Measurements from ENCODE around the gene MPHOSPH9. TPM values are rescaled to one million over a fixed set of nuclear protein-coding genes. Genes with fewer than 3 reads are reported as not detected.
"Not testable (repeated sequence)": the region's sequence is repeated elsewhere in the genome, so short reads cannot be mapped to it uniquely, and the experiment has no call there.

Gene MPHOSPH9
- polyA plus RNA-seq, 3 donors = 27.3 to 30.5 (median 30.3) TPM

GRCh38 chr12:123261196-123261595 is 28.3 kb upstream of the MPHOSPH9 start:
- no peak for DNase-seq (ENCODE audit: low read depth in 3 of 3, low spot score in 2 of 3)

GRCh38 chr12:123260081-123260480 is 27.1 kb upstream of the MPHOSPH9 start:
- no peak for DNase-seq (ENCODE audit: low read depth in 3 of 3, low spot score in 2 of 3)

- DNase-seq (ENCODE audit: low read depth in 3 of 3, low spot score in 2 of 3) = no peak
Observed at GRCh38 chr12:123258593-123258992, 25.7 kb upstream of the MPHOSPH9 start.

GRCh38 chr12:123254853-123255446 is 22.0 kb upstream of the MPHOSPH9 start:
- DNase-seq (ENCODE audit: low read depth in 3 of 3, low spot score in 2 of 3) = no peak

GRCh38 chr12:123253641-123254459 is 20.9 kb upstream of the MPHOSPH9 start:
- no peak for DNase-seq (ENCODE audit: low read depth in 3 of 3, low spot score in 2 of 3)

GRCh38 chr12:123252365-123252764 is 19.4 kb upstream of the MPHOSPH9 start:
- not testable (repeated sequence) for DNase-seq (ENCODE audit: low read depth in 3 of 3, low spot score in 2 of 3)

- no peak for DNase-seq (ENCODE audit: low read depth in 3 of 3, low spot score in 2 of 3)
Observed at GRCh38 chr12:123251403-123252076, 18.6 kb upstream of the MPHOSPH9 start.

GRCh38 chr12:123250471-123251383 is 17.8 kb upstream of the MPHOSPH9 start:
- DNase-seq (ENCODE audit: low read depth in 3 of 3, low spot score in 2 of 3) = no peak

- not testable (repeated sequence) for DNase-seq (ENCODE audit: low read depth in 3 of 3, low spot score in 2 of 3)
Observed at GRCh38 chr12:123248996-123249741, 16.2 kb upstream of the MPHOSPH9 start.

GRCh38 chr12:123248129-123248528 is 15.2 kb upstream of the MPHOSPH9 start:
- DNase-seq (ENCODE audit: low read depth in 3 of 3, low spot score in 2 of 3) = not testable (repeated sequence)

- DNase-seq (ENCODE audit: low read depth in 3 of 3, low spot score in 2 of 3) = no peak
Observed at GRCh38 chr12:123245678-123246077, 12.7 kb upstream of the MPHOSPH9 start.

GRCh38 chr12:123243671-123244262 is 10.8 kb upstream of the MPHOSPH9 start:
- DNase-seq (ENCODE audit: low read depth in 3 of 3, low spot score in 2 of 3) = no peak

- no peak for DNase-seq (ENCODE audit: low read depth in 3 of 3, low spot score in 2 of 3)
Observed at GRCh38 chr12:123242116-123242904, 9.4 kb upstream of the MPHOSPH9 start.

GRCh38 chr12:123238961-123239360 is 6.0 kb upstream of the MPHOSPH9 start:
- DNase-seq (ENCODE audit: low read depth in 3 of 3, low spot score in 2 of 3) = no peak

- DNase-seq (ENCODE audit: low read depth in 3 of 3, low spot score in 2 of 3) = no peak
Observed at GRCh38 chr12:123238330-123238682, 5.4 kb upstream of the MPHOSPH9 start.

GRCh38 chr12:123237646-123238329 is 4.8 kb upstream of the MPHOSPH9 start:
- DNase-seq (ENCODE audit: low read depth in 3 of 3, low spot score in 2 of 3) = no peak

- no peak for DNase-seq (ENCODE audit: low read depth in 3 of 3, low spot score in 2 of 3)
Observed at GRCh38 chr12:123233505-123234308, 766 bp upstream of the MPHOSPH9 start.

Measured in right renal cortex interstitium (tissue), 3 donors.